LNCAP (cell line): ENCODE results near the gene L3MBTL4.

Experiments
- TF ChIP-seq, protein P1 (sequence below): fragments of 450-650 bp; IDR thresholded peaks from 2 replicates; pipeline ENCODE4 v1.5.1; 2017; ENCODE audit warnings: mild to moderate bottlenecking

Gene L3MBTL4

DNA sequence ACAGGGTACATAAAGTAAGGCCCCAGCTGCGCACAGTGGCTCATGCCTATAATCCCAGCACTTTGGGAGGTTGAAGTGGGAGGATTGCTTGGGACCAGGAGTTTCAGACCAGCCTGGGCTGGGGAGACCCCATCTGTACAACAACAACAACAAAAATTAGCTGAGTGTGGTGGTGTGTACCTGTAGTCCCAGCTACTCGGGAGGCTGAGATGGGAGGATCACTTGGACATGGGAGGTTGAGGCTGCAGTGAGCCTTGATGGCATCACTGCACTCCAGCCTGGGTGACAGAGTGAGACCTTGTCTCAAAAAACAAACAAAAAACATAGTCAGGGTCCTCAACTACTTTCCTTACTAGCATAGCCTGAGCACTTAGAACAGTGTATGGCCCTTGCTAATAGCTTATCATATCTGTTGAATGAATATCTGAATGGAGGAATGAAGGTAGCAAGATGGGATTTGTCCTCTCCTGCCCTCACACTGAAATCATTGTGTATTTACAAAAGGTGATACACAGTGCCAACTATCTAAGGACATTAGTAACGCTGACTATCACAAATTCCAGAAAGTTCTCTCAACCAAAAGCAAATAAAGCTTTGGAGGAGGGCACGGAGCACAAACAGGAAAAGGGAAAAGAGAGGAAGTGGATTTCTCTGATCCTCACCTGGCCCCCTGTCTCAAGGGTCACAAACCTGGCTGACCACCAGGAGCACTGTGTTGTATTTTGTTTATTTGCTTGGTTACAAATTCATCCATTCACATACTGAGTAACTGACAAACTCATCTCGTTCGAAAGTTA lies 38.1 kb downstream of the L3MBTL4 start:
- TF ChIP-seq, protein P1, sequence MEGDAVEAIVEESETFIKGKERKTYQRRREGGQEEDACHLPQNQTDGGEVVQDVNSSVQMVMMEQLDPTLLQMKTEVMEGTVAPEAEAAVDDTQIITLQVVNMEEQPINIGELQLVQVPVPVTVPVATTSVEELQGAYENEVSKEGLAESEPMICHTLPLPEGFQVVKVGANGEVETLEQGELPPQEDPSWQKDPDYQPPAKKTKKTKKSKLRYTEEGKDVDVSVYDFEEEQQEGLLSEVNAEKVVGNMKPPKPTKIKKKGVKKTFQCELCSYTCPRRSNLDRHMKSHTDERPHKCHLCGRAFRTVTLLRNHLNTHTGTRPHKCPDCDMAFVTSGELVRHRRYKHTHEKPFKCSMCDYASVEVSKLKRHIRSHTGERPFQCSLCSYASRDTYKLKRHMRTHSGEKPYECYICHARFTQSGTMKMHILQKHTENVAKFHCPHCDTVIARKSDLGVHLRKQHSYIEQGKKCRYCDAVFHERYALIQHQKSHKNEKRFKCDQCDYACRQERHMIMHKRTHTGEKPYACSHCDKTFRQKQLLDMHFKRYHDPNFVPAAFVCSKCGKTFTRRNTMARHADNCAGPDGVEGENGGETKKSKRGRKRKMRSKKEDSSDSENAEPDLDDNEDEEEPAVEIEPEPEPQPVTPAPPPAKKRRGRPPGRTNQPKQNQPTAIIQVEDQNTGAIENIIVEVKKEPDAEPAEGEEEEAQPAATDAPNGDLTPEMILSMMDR: no peak

DNA sequence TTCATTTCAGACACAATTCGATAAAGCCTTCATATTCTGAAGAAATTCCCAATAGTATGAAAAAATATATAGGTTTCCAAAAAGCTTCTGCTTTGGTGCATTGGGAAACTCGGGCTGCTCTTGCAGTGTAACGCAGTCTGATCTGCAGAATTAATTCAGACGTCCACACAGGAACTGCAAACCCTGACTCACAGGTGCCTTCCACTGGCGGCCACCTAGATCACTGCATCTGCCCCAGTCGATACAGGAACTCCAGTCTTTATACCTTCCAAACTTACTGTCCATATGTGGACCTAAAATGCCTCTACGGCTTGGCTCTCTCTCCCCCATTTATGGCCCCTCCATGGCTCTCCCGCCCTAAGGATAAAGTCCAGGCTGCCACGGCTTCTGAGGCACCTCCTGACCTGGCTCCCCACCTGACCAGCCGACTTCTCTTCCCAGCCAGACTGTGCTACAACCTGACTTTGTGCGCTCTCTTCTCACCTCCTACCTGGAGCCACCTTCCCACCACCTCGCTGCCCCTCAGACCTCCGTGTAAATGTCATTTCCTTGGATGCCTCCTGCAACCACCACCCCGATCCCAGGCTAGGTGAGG lies 39.7 kb downstream of the L3MBTL4 start:
- TF ChIP-seq, protein P1: no peak

GRCh38 chr18:6374340-6374739 lies 40.4 kb downstream of the L3MBTL4 start:
- TF ChIP-seq, protein P1: no peak

GRCh38 chr18:6373187-6373586 lies 41.5 kb downstream of the L3MBTL4 start:
- TF ChIP-seq, protein P1: no peak

DNA sequence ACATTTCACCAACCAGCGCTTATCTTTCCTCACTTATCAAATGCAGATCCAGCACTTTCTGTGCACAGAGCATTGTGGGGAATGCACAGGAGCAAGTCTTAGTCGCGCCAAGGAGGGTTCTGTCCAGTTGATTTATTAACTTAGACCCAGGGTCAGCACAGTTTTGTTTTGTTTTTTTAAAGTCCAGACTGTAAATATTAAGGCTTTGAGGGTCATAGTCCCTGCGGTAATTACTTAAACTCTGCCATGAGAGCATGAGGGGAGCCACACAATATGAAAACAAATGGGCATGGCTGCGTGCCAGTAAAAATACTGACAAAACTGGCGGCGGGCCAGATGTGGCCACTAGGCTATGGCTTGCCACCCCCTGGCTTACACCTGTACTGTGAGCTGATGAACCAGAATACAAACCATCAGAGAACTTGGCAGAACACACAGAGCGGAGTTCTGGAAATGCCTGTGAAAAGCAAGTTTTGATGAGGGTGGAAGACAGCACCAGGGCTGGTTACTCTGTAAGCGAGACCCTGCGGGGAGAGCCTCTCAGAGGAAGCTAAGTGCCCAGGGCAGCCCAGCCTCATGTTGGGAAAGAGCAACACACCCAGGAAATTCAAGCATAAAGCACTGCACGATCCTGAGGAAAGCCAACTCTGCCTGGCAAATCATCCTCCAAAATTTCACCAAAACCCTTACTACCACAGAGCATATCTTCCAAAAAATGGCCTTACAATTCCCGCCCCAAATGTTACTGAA lies 43.6 kb downstream of the L3MBTL4 start:
- TF ChIP-seq, protein P1: no peak

DNA sequence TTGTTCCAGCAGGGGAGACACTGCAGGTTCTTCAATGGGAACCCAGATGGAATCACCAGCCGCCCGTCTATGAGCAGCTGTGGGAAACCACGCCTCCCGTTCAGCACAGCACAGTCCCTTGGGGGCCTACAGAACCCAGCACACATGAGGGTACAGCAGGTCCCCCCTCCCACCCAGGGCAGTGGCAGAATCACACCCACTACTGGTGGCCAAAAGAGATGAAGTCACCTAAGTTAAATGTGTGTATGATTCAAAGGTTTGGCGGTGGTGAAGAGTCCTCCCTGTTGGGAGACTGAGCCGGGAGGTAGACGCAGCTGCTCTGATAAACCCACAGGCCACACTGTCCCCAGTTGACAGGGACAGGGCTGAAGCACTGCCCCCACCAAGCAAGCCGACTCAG lies 44.3 kb downstream of the L3MBTL4 start:
- TF ChIP-seq, protein P1: no peak

- TF ChIP-seq, protein P1: no peak
Measured at GRCh38 chr18:6368017-6368416, 46.7 kb downstream of the L3MBTL4 start.
